CD14-positive monocyte (primary cell): Measurements from ENCODE around the gene OR51A7. TPM values are rescaled to one million over a fixed set of nuclear protein-coding genes. Genes with fewer than 3 reads are reported as not detected.

Experiments
- DNase-seq, 3 donors: peaks; one replicate each; pipeline ENCODE4 v3.0.0-alpha.2; 2011 to 2022
- H2AFZ ChIP-seq: 2 replicates; pipeline ENCODE4 v1.6.0; 2012; ENCODE audit warnings: mild to moderate bottlenecking, low read depth, low read length, inconsistent platforms; ENCODE audit not compliant: insufficient read depth, poor library complexity, severe bottlenecking
- H3K27ac ChIP-seq, 2 donors: 1 replicate in 1 of 2; 2 replicates in 1 of 2; pipeline ENCODE4 v1.5.1; 2012 to 2013; ENCODE audit warnings: low read length in 2 of 2, control low read depth in 1 of 2, inconsistent platforms in 1 of 2, low read depth in 1 of 2, mild to moderate bottlenecking in 1 of 2
- H3K27me3 ChIP-seq, 2 donors: one replicate each; pipeline versions ENCODE4 v1.6.0 to v1.6.1; 2011 to 2013; ENCODE audit warnings: low read length in 2 of 2; ENCODE audit not compliant: control insufficient read depth in 2 of 2, insufficient read depth in 2 of 2
- H3K36me3 ChIP-seq, 2 donors: replicated peaks in 1 of 2; 1 replicate in 1 of 2; 2 replicates in 1 of 2; pipeline versions ENCODE4 v1.5.1 to v1.6.1; 2012 to 2013; ENCODE audit warnings: low read length in 2 of 2, control low read depth in 1 of 2, inconsistent platforms in 1 of 2, mild to moderate bottlenecking in 1 of 2; ENCODE audit not compliant: insufficient read depth in 2 of 2, control insufficient read depth in 1 of 2
- H3K4me1 ChIP-seq, 2 donors: 1 replicate in 1 of 2; 2 replicates in 1 of 2; pipeline versions ENCODE4 v1.5.1 to v1.6.1; 2012 to 2013; ENCODE audit warnings: low read length in 2 of 2, control low read depth in 1 of 2, inconsistent platforms in 1 of 2, mild to moderate bottlenecking in 1 of 2, moderate library complexity in 1 of 2; ENCODE audit not compliant: insufficient read depth in 2 of 2, control insufficient read depth in 1 of 2
- H3K4me2 ChIP-seq: replicated peaks from 2 replicates; pipeline ENCODE3; 2012; ENCODE audit warnings: low read length, moderate library complexity, mild to moderate bottlenecking; ENCODE audit not compliant: poor library complexity, severe bottlenecking; ENCODE audit errors: extremely low read depth
- H3K4me3 ChIP-seq, 3 experiments: fragments of 200-600 bp in 1 of 3; sonication (generic) in 1 of 3; replicated peaks in 1 of 3; 1 replicate in 2 of 3; 2 replicates in 1 of 3; pipeline ENCODE4 v1.5.1; 2011 to 2013; ENCODE audit warnings: low read length in 3 of 3, mild to moderate bottlenecking in 3 of 3, control low read depth in 2 of 3, low read depth in 2 of 3, inconsistent platforms in 1 of 3, moderate library complexity in 1 of 3
- H3K79me2 ChIP-seq: 2 replicates; pipeline ENCODE4 v1.6.0; 2012; ENCODE audit warnings: mild to moderate bottlenecking, control low read depth, inconsistent platforms, low read length, moderate library complexity; ENCODE audit not compliant: insufficient read depth
- H3K9ac ChIP-seq: 2 replicates; pipeline ENCODE4 v1.6.0; 2017; ENCODE audit warnings: low read length, mild to moderate bottlenecking; ENCODE audit not compliant: insufficient read depth, poor library complexity, severe bottlenecking
- H3K9me3 ChIP-seq, 2 donors: replicated peaks in 1 of 2; 1 replicate in 1 of 2; 2 replicates in 1 of 2; pipeline versions ENCODE4 v1.5.1 to v1.6.1; 2012 to 2013; ENCODE audit warnings: low read length in 2 of 2, control low read depth in 1 of 2; ENCODE audit not compliant: control insufficient read depth in 1 of 2, insufficient read depth in 1 of 2
- H4K20me1 ChIP-seq: 2 replicates; pipeline ENCODE4 v1.6.0; 2012; ENCODE audit warnings: mild to moderate bottlenecking, low read length, control low read depth, moderate library complexity; ENCODE audit not compliant: insufficient read depth
- H3K27ac Mint-ChIP-seq, 7 donors: one replicate each; pipeline ENCODE4 v1.8.0; 2020; ENCODE audit warnings: mild to moderate bottlenecking in 7 of 7, mixed read lengths in 7 of 7, moderate library complexity in 6 of 7, inconsistent platforms in 2 of 7
- H3K27me3 Mint-ChIP-seq, 3 donors: one replicate each; pipeline ENCODE4 v1.8.0; 2021 to 2022; ENCODE audit warnings: low read depth in 3 of 3, mild to moderate bottlenecking in 3 of 3, mixed read lengths in 3 of 3, moderate library complexity in 3 of 3, inconsistent platforms in 1 of 3
- H3K36me3 Mint-ChIP-seq, 2 donors: one replicate each; pipeline ENCODE4 v1.8.0; 2020; ENCODE audit warnings: mixed read lengths in 2 of 2, inconsistent platforms in 1 of 2, mild to moderate bottlenecking in 1 of 2
- H3K4me1 Mint-ChIP-seq: one replicate; pipeline ENCODE4 v1.8.0; 2020; ENCODE audit warnings: mild to moderate bottlenecking, mixed read lengths
- H3K4me3 Mint-ChIP-seq, 2 donors: one replicate each; pipeline ENCODE4 v1.8.0; 2020; ENCODE audit warnings: mild to moderate bottlenecking in 2 of 2, mixed read lengths in 2 of 2, moderate library complexity in 1 of 2
- H3K9me3 Mint-ChIP-seq, 7 donors: one replicate each; pipeline ENCODE4 v1.8.0; 2020 to 2022; ENCODE audit warnings: mixed read lengths in 7 of 7, mild to moderate bottlenecking in 6 of 7, moderate library complexity in 6 of 7, inconsistent platforms in 2 of 7
- WGBS: methylation state at CpG from one replicate; pipeline ENCODE4 v1.1.5; 2013; ENCODE audit warnings: missing lambda C conversion rate; ENCODE audit not compliant: insufficient coverage; 5-methylcytosine and 5-hydroxymethylcytosine counted together
- intact Hi-C, 2 donors: fragments of 100-400 bp; cut with micrococcal nuclease; formaldehyde crosslinking; loops; one replicate each; pipeline versions ENCODE4 v1.15.0 to v1.15.1; 2023
- polyA plus RNA-seq, 3 donors: library from polyadenylated mRNA; depleted of rRNA in 1 of 3; unstranded in 2 of 3; stranded (reverse) in 1 of 3; fragments of 300-500 nt in 2 of 3; fragments of >200 nt in 1 of 3; fragmentation: Illumina TruSeq in 2 of 3; gene quantifications; 1 replicate in 2 of 3; 2 replicates in 1 of 3; pipeline ENCODE4 v1.2.3, GENCODE V29; 2012 to 2021
- TF ChIP-seq, protein P1 (sequence below): fragments of 200-600 bp; IDR thresholded peaks from one replicate; pipeline ENCODE4 v1.8.0; 2022; ENCODE audit warnings: antibody characterized with exemption, mild to moderate bottlenecking

OR51A7 gene
- polyA plus RNA-seq, 3 donors = not detected

DNA sequence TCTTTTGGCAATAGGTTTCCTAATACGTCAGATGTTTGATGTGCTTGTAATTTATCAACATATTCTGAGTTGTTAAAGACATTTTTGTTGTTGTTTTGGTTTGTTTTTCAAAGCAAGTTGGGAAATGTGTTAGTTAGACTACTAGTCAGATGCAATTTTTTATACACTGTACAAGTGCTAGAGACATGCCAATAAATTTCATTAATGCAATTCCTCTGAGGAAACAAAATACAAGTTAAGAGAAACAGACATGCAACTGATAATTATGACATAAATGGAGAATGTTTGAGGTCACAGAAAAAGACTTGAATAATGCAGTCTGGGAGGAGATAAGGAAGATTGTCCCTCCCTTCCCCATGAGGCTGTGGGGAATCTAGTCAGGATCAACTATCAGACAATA is 16.0 kb upstream of the OR51A7 start:
- Histone ChIP-seq H2AFZ (no peak overlapping the region), H3K27me3 (no peaks in the 10 kb centered on the region), H3K27ac (no peak overlapping the region), H3K79me2 (no peaks in the 10 kb centered on the region), H3K9me3 (no peaks in the 10 kb centered on the region), H3K4me3 (no peak overlapping the region), H3K4me2 (no peak overlapping the region), H3K36me3 (no peaks in the 10 kb centered on the region), H3K9ac (no peak overlapping the region), H4K20me1 (no peaks in the 10 kb centered on the region), H3K4me1 (no peaks in the 10 kb centered on the region)
- Mint-ChIP-seq H3K9me3 (peaks cover 0 to 2% (median 0%) of the 10 kb centered on the region in 7 donors), H3K27me3 (no peaks in the 10 kb centered on the region), H3K27ac (no peak overlapping the region), H3K4me1 (no peaks in the 10 kb centered on the region), H3K36me3 (no peaks in the 10 kb centered on the region), H3K4me3 (no peak overlapping the region)
- intact Hi-C loops = no loop called here
- no CpG with 5 or more reads among the region's 1 CpG for WGBS
- TF ChIP-seq, protein P1, sequence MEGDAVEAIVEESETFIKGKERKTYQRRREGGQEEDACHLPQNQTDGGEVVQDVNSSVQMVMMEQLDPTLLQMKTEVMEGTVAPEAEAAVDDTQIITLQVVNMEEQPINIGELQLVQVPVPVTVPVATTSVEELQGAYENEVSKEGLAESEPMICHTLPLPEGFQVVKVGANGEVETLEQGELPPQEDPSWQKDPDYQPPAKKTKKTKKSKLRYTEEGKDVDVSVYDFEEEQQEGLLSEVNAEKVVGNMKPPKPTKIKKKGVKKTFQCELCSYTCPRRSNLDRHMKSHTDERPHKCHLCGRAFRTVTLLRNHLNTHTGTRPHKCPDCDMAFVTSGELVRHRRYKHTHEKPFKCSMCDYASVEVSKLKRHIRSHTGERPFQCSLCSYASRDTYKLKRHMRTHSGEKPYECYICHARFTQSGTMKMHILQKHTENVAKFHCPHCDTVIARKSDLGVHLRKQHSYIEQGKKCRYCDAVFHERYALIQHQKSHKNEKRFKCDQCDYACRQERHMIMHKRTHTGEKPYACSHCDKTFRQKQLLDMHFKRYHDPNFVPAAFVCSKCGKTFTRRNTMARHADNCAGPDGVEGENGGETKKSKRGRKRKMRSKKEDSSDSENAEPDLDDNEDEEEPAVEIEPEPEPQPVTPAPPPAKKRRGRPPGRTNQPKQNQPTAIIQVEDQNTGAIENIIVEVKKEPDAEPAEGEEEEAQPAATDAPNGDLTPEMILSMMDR = no peak
- no peak for DNase-seq

DNA sequence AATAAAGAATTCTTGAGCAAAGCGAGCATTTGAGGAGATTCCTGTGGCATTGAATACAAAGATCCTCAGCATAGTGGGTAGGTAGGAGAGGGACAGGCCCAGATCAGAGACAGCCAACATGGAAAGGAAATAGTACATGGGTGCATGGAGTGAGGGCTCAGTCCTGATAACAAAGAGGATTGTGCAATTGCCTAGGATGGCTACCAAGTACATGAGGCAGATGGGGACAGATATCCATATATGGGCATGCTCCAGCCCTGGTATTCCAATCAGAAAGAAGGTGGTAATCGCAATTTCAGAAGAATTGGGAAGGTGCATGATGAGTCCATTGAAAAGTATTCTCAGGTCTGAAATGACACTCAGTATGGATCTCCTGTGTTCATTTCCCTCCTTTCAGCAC is 13.3 kb upstream of the OR51A7 start:
- Histone ChIP-seq H3K9ac (no peak overlapping the region), H4K20me1 (no peaks in the 10 kb centered on the region), H3K27me3 (no peaks in the 10 kb centered on the region), H3K9me3 (no peaks in the 10 kb centered on the region), H2AFZ (no peak overlapping the region), H3K4me1 (no peaks in the 10 kb centered on the region), H3K27ac (no peak overlapping the region), H3K4me3 (no peak overlapping the region), H3K36me3 (no peaks in the 10 kb centered on the region), H3K79me2 (no peaks in the 10 kb centered on the region), H3K4me2 (no peak overlapping the region)
- H3K4me1 Mint-ChIP-seq = no peaks in the 10 kb centered on the region
- no peak overlapping the region for H3K4me3 Mint-ChIP-seq
- peak overlapping the region in 1 of 7 donors; percentile 21 for H3K27ac Mint-ChIP-seq
- WGBS = 91% methylated on average over 1 of the region's 2 CpGs
- no peaks in the 10 kb centered on the region for H3K36me3 Mint-ChIP-seq
- H3K9me3 Mint-ChIP-seq = peaks cover 0 to 2% (median 0%) of the 10 kb centered on the region in 7 donors
- H3K27me3 Mint-ChIP-seq = no peaks in the 10 kb centered on the region
- TF ChIP-seq, protein P1 = no peak
- no peak for DNase-seq
- intact Hi-C loops = no loop called here
